K562 (cell line): ENCODE results near the gene MACROH2A2. TPM values are rescaled to one million over a fixed set of nuclear protein-coding genes. Genes with fewer than 3 reads are reported as not detected.

Source experiments
- ATAC-seq: fragments of 200-7000 bp; cut with Tn5 transposase; 3 replicates; pipeline ENCODE4 v1.9.1; 2020; ENCODE audit warnings: moderate library complexity
- BruUV-seq: library from RNA; stranded (reverse); fragments of 400-500 nt; replicated peaks from 2 replicates; lab custom pipeline; 2021; lab: Mats Ljungman, UMichigan
- CTCF ChIA-PET: fragments of 300-600 bp; formaldehyde crosslinking; extraction: SDS; loops from one replicate; lab custom pipeline; 2021; ENCODE audit warnings: low intra/inter-chr PET ratio; lab: Yijun Ruan, JAX
- POLR2A ChIA-PET: fragments of 300-600, 350-650 bp; sonication (Branson Sonifier 250); formaldehyde crosslinking; extraction: SDS; loops from one replicate; lab custom pipeline; 2021; ENCODE audit warnings: antibody characterized with exemption, inconsistent platforms; lab: Yijun Ruan, JAX
- DNase-seq, 4 experiments: peaks; one replicate each; pipeline versions ENCODE4 v3.0.0 to v3.0.0-alpha.2; 2011 to 2018; ENCODE audit warnings: low spot score in 3 of 4, mixed read lengths in 3 of 4; ENCODE audit errors: extremely low read depth in 1 of 4
- FAIRE-seq: peaks from 2 replicates; lab custom pipeline; 2011; peaks lifted over from hg19 to GRCh38; lab: Jason Lieb, UNC
- H2AFZ ChIP-seq: 2 replicates; pipeline ENCODE4 v1.6.0; 2011; ENCODE audit warnings: low read depth, low read length, control low read depth, inconsistent platforms
- H3K27ac ChIP-seq: fragments of 200-600 bp; 3 replicates; pipeline ENCODE4 v1.8.0; 2011; ENCODE audit warnings: low read depth, mild to moderate bottlenecking, control low read depth, inconsistent platforms, low read length, moderate library complexity, mixed read lengths; ENCODE audit errors: extremely low read depth
- H3K27me3 ChIP-seq, 2 experiments: fragments of 300-600 bp in 1 of 2; 2 replicates in 1 of 2; 3 replicates in 1 of 2; pipeline versions ENCODE4 v1.6.0 to v1.8.0; 2011; ENCODE audit warnings: inconsistent platforms in 2 of 2, low read length in 2 of 2, mild to moderate bottlenecking in 1 of 2, mixed read lengths in 1 of 2, moderate library complexity in 1 of 2; ENCODE audit not compliant: control insufficient read depth in 2 of 2, insufficient read depth in 2 of 2
- H3K36me3 ChIP-seq: fragments of 300-600 bp; 3 replicates; pipeline ENCODE4 v1.8.0; 2011; ENCODE audit warnings: mild to moderate bottlenecking, low read length, inconsistent platforms; ENCODE audit not compliant: control insufficient read depth, insufficient read depth
- H3K4me1 ChIP-seq, 2 experiments: fragments of 200-600 bp in 1 of 2; replicated peaks in 1 of 2; 2 replicates in 1 of 2; 3 replicates in 1 of 2; pipeline versions ENCODE4 v1.5.1 to v1.8.0; 2011; ENCODE audit warnings: inconsistent platforms in 2 of 2, low read length in 2 of 2, mild to moderate bottlenecking in 1 of 2, mixed read lengths in 1 of 2, moderate library complexity in 1 of 2; ENCODE audit not compliant: control insufficient read depth in 2 of 2, insufficient read depth in 2 of 2
- H3K4me2 ChIP-seq: 2 replicates; pipeline ENCODE4 v1.6.1; 2011; ENCODE audit warnings: low read length, control low read depth, inconsistent platforms, mixed read lengths; ENCODE audit not compliant: insufficient read depth
- H3K4me3 ChIP-seq: fragments of 200-600 bp; sonication (generic), shearing (Covaris generic); 2 replicates; pipeline ENCODE4 v1.5.1; 2016; ENCODE audit warnings: control low read depth, inconsistent platforms
- H3K79me2 ChIP-seq: fragments of 200-600 bp; 3 replicates; pipeline ENCODE4 v1.8.0; 2011; ENCODE audit warnings: low read length, inconsistent platforms; ENCODE audit not compliant: control insufficient read depth, insufficient read depth
- H3K9ac ChIP-seq, 2 experiments: 2 replicates each; pipeline versions ENCODE4 v1.6.0 to v1.6.1; 2011; ENCODE audit warnings: low read depth in 2 of 2, low read length in 2 of 2, control low read depth in 1 of 2, inconsistent platforms in 1 of 2, mild to moderate bottlenecking in 1 of 2, mixed read lengths in 1 of 2; ENCODE audit not compliant: insufficient read depth in 1 of 2
- H3K9me1 ChIP-seq: one replicate; pipeline ENCODE4 v1.6.0; 2011; ENCODE audit warnings: inconsistent platforms, mild to moderate bottlenecking, low read length, moderate library complexity; ENCODE audit not compliant: control insufficient read depth, insufficient read depth
- H3K9me3 ChIP-seq: replicated peaks from 2 replicates; pipeline ENCODE4 v1.5.1; 2011; ENCODE audit warnings: low read depth, low read length, inconsistent platforms; ENCODE audit not compliant: control insufficient read depth, insufficient read depth
- H4K20me1 ChIP-seq: replicated peaks from 2 replicates; pipeline ENCODE4 v1.6.1; 2011; ENCODE audit warnings: low read length, inconsistent platforms, mixed read lengths; ENCODE audit not compliant: control insufficient read depth, insufficient read depth
- SRSF3 ChIP-seq: fragments of 200-400 bp; formaldehyde crosslinking; IDR thresholded peaks from 2 replicates; pipeline ENCODE4 v1.6.1; 2016; ENCODE audit warnings: mild to moderate bottlenecking, low read length, moderate library complexity; ENCODE audit not compliant: insufficient read depth
- TGIF2 ChIP-seq: sonication (generic); formaldehyde crosslinking; IDR thresholded peaks from 2 replicates; pipeline ENCODE4 v1.8.1; 2022; ENCODE audit warnings: mild to moderate bottlenecking, missing genetic modification reagents, moderate library complexity
- TSHZ1 ChIP-seq: fragments of 250-450 bp; sonication (Bioruptor Pico); IDR thresholded peaks from 2 replicates; pipeline ENCODE4 v1.4.0; 2020; ENCODE audit warnings: mild to moderate bottlenecking, moderate library complexity
- ZBTB26 ChIP-seq: fragments of 450-650 bp; formaldehyde crosslinking; IDR thresholded peaks from 2 replicates; pipeline ENCODE4 v1.4.0; 2022; ENCODE audit warnings: missing genetic modification characterization
- ZC3H8 ChIP-seq: fragments of 450-650 bp; IDR thresholded peaks from 2 replicates; pipeline ENCODE4 v1.6.1; 2017
- ZNF436 ChIP-seq: fragments of 250-450, 450-650 bp; sonication (Bioruptor Pico); formaldehyde crosslinking; IDR thresholded peaks from 2 replicates; pipeline ENCODE4 v1.7.0; 2020; ENCODE audit warnings: mild to moderate bottlenecking
- WGBS: fragments of 100-300 bp; shearing (Covaris generic); methylation state at CpG from one replicate; pipeline ENCODE4 v1.1.6; 2016; ENCODE audit warnings: low coverage, mixed read lengths; ENCODE audit not compliant: insufficient coverage; ENCODE audit errors: missing lambda C conversion rate; 5-methylcytosine and 5-hydroxymethylcytosine counted together
- in situ Hi-C: fragments of 300-500 bp; cut with MboI; formaldehyde crosslinking; loops from 4 replicates; pipeline ENCODE4 v1.15.0; 2018; ENCODE audit warnings: inconsistent platforms, mixed read lengths
- intact Hi-C: fragments of 100-400 bp; cut with micrococcal nuclease; formaldehyde crosslinking; loops from 2 replicates; pipeline ENCODE4 v1.14.2; 2022
- polyA plus RNA-seq, 8 experiments: library from polyadenylated mRNA; depleted of rRNA in 4 of 8; stranded (reverse) in 5 of 8; unstranded in 3 of 8; fragments of >200 nt; fragmentation: Nextera tagmentation in 2 of 8; fragmentation: Illumina TruSeq in 1 of 8; extraction: Ambion mirVana in 2 of 8; extraction: Trizol in 1 of 8; gene quantifications; 2 replicates each; pipeline versions ENCODE4 v1.2.1 to v1.2.3, GENCODE V29; 2011 to 2014; ENCODE audit warnings: inconsistent platforms in 1 of 8, missing spikeins in 1 of 8
- total RNA-seq, 7 experiments: library from RNA; depleted of rRNA in 6 of 7; stranded (reverse); fragments of >200 nt in 6 of 7; fragmentation: Illumina TruSeq in 2 of 7; extraction: Trizol in 2 of 7; gene quantifications; 2 replicates each; pipeline versions ENCODE4 v1.2.1 to v1.2.3, GENCODE V29; 2011 to 2021; ENCODE audit warnings: low replicate concordance in 1 of 7

MACROH2A2 gene
- total and polyA plus RNA-seq, 9 of the 15 experiments (the other 6 are each of a cell fraction or from before 2014, with no cell fraction given) = 0.07 TPM; not detected in 8

GRCh38 chr10:70007116-70007820 lies 45.4 kb upstream of the MACROH2A2 start:
- DNase-seq (no peak), ATAC-seq (no peak), FAIRE-seq (no peak)
- H3K9ac ChIP-seq = no peak overlapping the region
- no peaks in the 10 kb centered on the region for H3K9me1 ChIP-seq
- CTCF ChIA-PET = no interaction called here
- no peaks in the 10 kb centered on the region for H3K36me3 ChIP-seq
- intact Hi-C loops = no loop called here
- no peaks in the 10 kb centered on the region for H3K79me2 ChIP-seq
- POLR2A ChIA-PET = interaction anchor here (0.6 kb wide), 1 partner anchor 746 kb away, joined by 3 read pairs; no protein-coding TSS in a partner anchor
- in situ Hi-C loops = no loop called here
- no peak overlapping the region for H2AFZ ChIP-seq
- no peak for TF ChIP-seq ZBTB26
- no peak for TF ChIP-seq ZNF436 (CRISPR knock-in tag)
- no peak for TF ChIP-seq SRSF3
- TF ChIP-seq TSHZ1 (CRISPR knock-in tag) = no peak
- no peak for TF ChIP-seq ZC3H8
- TF ChIP-seq TGIF2 (CRISPR knock-in tag) = no peak
- no peaks in the 10 kb centered on the region for H3K9me3 ChIP-seq
- no peak overlapping the region for H3K4me2 ChIP-seq
- no peaks in the 10 kb centered on the region for H3K4me1 ChIP-seq
- no peak overlapping the region for H3K4me3 ChIP-seq
- no peaks in the 10 kb centered on the region for H4K20me1 ChIP-seq
- under 1% methylated on average over 9 of the region's 9 CpGs for WGBS
- no peak overlapping the region for H3K27ac ChIP-seq
- H3K27me3 ChIP-seq = peaks cover 2 to 8% of the 10 kb centered on the region in 2 experiments; a peak in 3 of 5 replicates
- BruUV-seq = no TSS peak
